CD4-positive, alpha-beta memory T cell (primary cell): Measurements from ENCODE around the gene TCF3. TPM values are rescaled to one million over a fixed set of nuclear protein-coding genes. Genes with fewer than 3 reads are reported as not detected.

ENCODE experiments used
- CTCF ChIA-PET: fragments of 350-600 bp; sonication (Branson Sonifier 250); formaldehyde crosslinking; loops from one replicate; lab custom pipeline; 2021; ENCODE audit warnings: inconsistent platforms; ENCODE audit not compliant: partially characterized antibody; lab: Charles Lee
- POLR2A ChIA-PET: fragments of 350-600 bp; sonication (Branson Sonifier 250); formaldehyde crosslinking; loops from one replicate; lab custom pipeline; 2021; ENCODE audit not compliant: partially characterized antibody; lab: Charles Lee
- DNase-seq, 5 donors: peaks; one replicate each; pipeline versions ENCODE4 v3.0.0 to v3.0.0-alpha.2; 2020 to 2022; ENCODE audit warnings: mixed read lengths in 1 of 5
- H3K27ac ChIP-seq: one replicate; pipeline ENCODE4 v1.7.0; 2013; ENCODE audit warnings: low read depth, low read length
- H3K27me3 ChIP-seq: 2 replicates; pipeline ENCODE4 v1.7.0; 2013; ENCODE audit warnings: mild to moderate bottlenecking, low read length, moderate library complexity; ENCODE audit not compliant: insufficient read depth
- H3K36me3 ChIP-seq: 2 replicates; pipeline ENCODE4 v1.7.0; 2013; ENCODE audit warnings: mild to moderate bottlenecking, low read length, moderate library complexity; ENCODE audit not compliant: insufficient read depth
- H3K4me1 ChIP-seq: 2 replicates; pipeline ENCODE4 v1.7.0; 2013; ENCODE audit warnings: mild to moderate bottlenecking, low read length, moderate library complexity; ENCODE audit not compliant: insufficient read depth
- H3K4me3 ChIP-seq, 2 donors: one replicate each; pipeline ENCODE4 v1.7.0; 2013; ENCODE audit warnings: low read length in 2 of 2, mild to moderate bottlenecking in 1 of 2
- H3K9me3 ChIP-seq, 2 donors: one replicate each; pipeline ENCODE4 v1.7.0; 2013; ENCODE audit warnings: low read length in 2 of 2, control low read depth in 1 of 2; ENCODE audit not compliant: control insufficient read depth in 1 of 2
- H3K27ac Mint-ChIP-seq, 7 donors: one replicate each; pipeline ENCODE4 v1.8.0; 2020 to 2021; ENCODE audit warnings: mixed read lengths in 7 of 7, mild to moderate bottlenecking in 6 of 7, inconsistent platforms in 3 of 7, moderate library complexity in 3 of 7
- H3K27me3 Mint-ChIP-seq, 2 donors: one replicate each; pipeline ENCODE4 v1.8.0; 2020 to 2021; ENCODE audit warnings: mixed read lengths in 2 of 2
- H3K36me3 Mint-ChIP-seq, 2 donors: one replicate each; pipeline ENCODE4 v1.8.0; 2020 to 2021; ENCODE audit warnings: mixed read lengths in 2 of 2, inconsistent platforms in 1 of 2, mild to moderate bottlenecking in 1 of 2
- H3K4me1 Mint-ChIP-seq, 4 donors: one replicate each; pipeline ENCODE4 v1.8.0; 2020 to 2021; ENCODE audit warnings: mixed read lengths in 4 of 4, mild to moderate bottlenecking in 1 of 4
- H3K4me3 Mint-ChIP-seq, 8 donors: one replicate each; pipeline ENCODE4 v1.8.0; 2020 to 2021; ENCODE audit warnings: mixed read lengths in 8 of 8, mild to moderate bottlenecking in 7 of 8, moderate library complexity in 6 of 8, inconsistent platforms in 3 of 8
- H3K9me3 Mint-ChIP-seq, 8 donors: one replicate each; pipeline ENCODE4 v1.8.0; 2020 to 2021; ENCODE audit warnings: mixed read lengths in 8 of 8, mild to moderate bottlenecking in 5 of 8, inconsistent platforms in 3 of 8, moderate library complexity in 1 of 8
- intact Hi-C: fragments of 100-400 bp; cut with micrococcal nuclease; formaldehyde crosslinking; loops from one replicate; pipeline ENCODE4 v1.15.1; 2023
- polyA plus RNA-seq, 2 donors: library from polyadenylated mRNA; unstranded; fragments of 300-500 nt; fragmentation: Illumina TruSeq; gene quantifications; one replicate each; pipeline ENCODE4 v1.2.3, GENCODE V29; 2021
- total RNA-seq, 2 experiments: library from RNA; stranded (reverse); gene quantifications; one replicate each; pipeline ENCODE4 v1.2.3, GENCODE V29; 2021

TCF3 gene
- total and polyA plus RNA-seq, 4 experiments from 2014 or later: 1.8 to 75.7 (median 42.6) TPM

DNA sequence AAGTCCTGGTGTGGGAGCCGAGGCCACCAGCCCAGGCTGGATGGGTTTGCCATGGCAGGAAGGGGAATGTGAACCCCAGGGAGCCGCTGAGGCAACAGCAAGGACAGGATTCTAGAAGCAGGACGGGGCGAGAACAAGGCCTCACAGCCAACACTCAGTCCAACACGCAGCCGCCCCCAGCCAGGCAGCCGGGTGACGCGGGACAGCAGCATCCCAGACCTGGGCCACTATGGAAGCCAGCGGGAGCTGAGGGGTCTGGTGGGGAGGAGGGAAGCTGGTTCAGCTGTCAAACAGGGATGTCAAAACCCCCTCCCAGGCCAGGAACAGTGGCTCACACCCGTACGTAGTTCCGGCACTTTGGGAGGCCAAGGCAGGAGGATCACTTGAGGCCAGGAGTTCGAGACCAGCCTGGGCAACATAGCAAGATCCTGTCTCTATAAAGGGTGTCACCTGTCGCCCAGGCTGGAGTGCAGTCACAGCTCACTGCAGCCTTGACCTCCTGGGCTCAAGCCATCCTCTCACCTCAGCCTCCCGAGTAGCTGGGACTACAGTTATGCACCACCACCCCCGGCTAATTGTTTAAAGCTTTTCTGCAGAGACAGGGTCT, 91.1 kb downstream of the TCF3 start:
- no peak overlapping the region for H3K4me3 ChIP-seq
- no peaks in the 10 kb centered on the region for H3K4me1 ChIP-seq
- intact Hi-C loops: no loop called here
- H3K36me3 ChIP-seq: no peaks in the 10 kb centered on the region
- peak overlapping the region in 1 of 7 donors; percentile 64 for H3K27ac Mint-ChIP-seq
- H3K4me1 Mint-ChIP-seq: no peaks in the 10 kb centered on the region
- H3K27me3 ChIP-seq: no peaks in the 10 kb centered on the region
- H3K36me3 Mint-ChIP-seq: no peaks in the 10 kb centered on the region
- no peaks in the 10 kb centered on the region for H3K9me3 ChIP-seq
- no peak for DNase-seq
- H3K4me3 Mint-ChIP-seq: no peak overlapping the region
- H3K9me3 Mint-ChIP-seq: no peaks in the 10 kb centered on the region
- ChIA-PET POLR2A (no interaction called here), CTCF (interaction anchor here (3.5 kb wide), 1 partner anchor 15 kb away, joined by 14 read pairs; no protein-coding TSS in a partner anchor)
- H3K27ac ChIP-seq: no peak overlapping the region
- H3K27me3 Mint-ChIP-seq: no peaks in the 10 kb centered on the region

DNA sequence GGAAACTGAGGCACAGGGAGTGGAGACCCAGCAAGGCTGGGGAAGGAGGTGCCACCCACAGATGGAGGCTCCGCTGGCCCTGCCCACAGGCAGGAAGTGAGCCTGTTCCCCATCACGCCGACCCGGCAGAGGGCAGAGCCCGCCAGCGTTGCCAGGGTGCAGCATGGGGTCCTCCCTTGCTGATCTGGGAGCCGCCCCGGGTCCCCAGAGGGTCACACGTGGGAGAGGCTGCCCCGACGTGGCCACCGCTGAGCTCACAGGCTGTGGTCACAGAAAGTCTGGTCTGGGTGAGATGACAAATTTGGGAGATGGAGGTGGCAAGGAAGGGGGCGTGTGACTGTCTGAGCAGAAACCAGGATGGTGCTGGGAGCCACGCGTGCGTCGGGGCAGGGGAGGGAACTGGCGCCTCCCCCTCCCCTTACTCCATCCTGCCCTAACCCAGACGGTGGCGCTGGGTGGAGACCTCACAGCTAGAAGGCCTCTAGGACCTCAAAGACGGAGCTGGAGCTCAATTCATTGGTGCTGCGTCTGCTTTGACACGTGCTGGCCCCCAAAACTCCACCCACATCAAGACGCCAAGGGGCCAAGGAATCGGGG, 92.0 kb downstream of the TCF3 start:
- no peaks in the 10 kb centered on the region for H3K27me3 Mint-ChIP-seq
- DNase-seq: no peak
- Histone ChIP-seq H3K9me3 (no peaks in the 10 kb centered on the region), H3K4me1 (no peaks in the 10 kb centered on the region), H3K36me3 (no peaks in the 10 kb centered on the region), H3K27ac (no peak overlapping the region), H3K27me3 (no peaks in the 10 kb centered on the region), H3K4me3 (no peak overlapping the region)
- no peak overlapping the region for H3K27ac Mint-ChIP-seq
- H3K36me3 Mint-ChIP-seq: no peaks in the 10 kb centered on the region
- no peaks in the 10 kb centered on the region for H3K4me1 Mint-ChIP-seq
- ChIA-PET POLR2A (no interaction called here), CTCF (interaction anchor here (3.5 kb wide), 1 partner anchor 14 kb away, joined by 14 read pairs; no protein-coding TSS in a partner anchor)
- H3K4me3 Mint-ChIP-seq: no peak overlapping the region
- H3K9me3 Mint-ChIP-seq: no peaks in the 10 kb centered on the region
- intact Hi-C loops: no loop called here

Other genes with a start within 250 kb of the TCF3 start
- 100 to 1,000 TPM; 143 to 152 TPM for gene DAZAP1, start 245.0 kb downstream of the TCF3 start, total RNA-seq
- gene DAZAP1, start 245.0 kb downstream of the TCF3 start, polyA plus RNA-seq: 1 to 10 TPM; 2.5 to 9.1 TPM
- 1,000 to 10,000 TPM; 1,715 to 1,828 TPM for gene RPS15, start 214.2 kb downstream of the TCF3 start, total RNA-seq
- 1,000 to 10,000 TPM; 2,575 to 2,757 TPM for gene RPS15, start 214.2 kb downstream of the TCF3 start, polyA plus RNA-seq
- not detected for gene APC2, start 202.5 kb downstream of the TCF3 start, total RNA-seq
- gene APC2, start 202.5 kb downstream of the TCF3 start, polyA plus RNA-seq: not detected
- 10 to 100 TPM; 68.8 to 79.8 TPM for gene C19orf25, start 173.4 kb downstream of the TCF3 start, total RNA-seq
- gene C19orf25, start 173.4 kb downstream of the TCF3 start, polyA plus RNA-seq: 10 to 100 TPM; 41.5 to 48.9 TPM
- 1 to 10 TPM; 3.1 to 3.7 TPM for gene PCSK4, start 162.3 kb downstream of the TCF3 start, total RNA-seq
- gene PCSK4, start 162.3 kb downstream of the TCF3 start, polyA plus RNA-seq: not detected
- gene REEP6, start 161.4 kb downstream of the TCF3 start, total RNA-seq: 1 to 10 TPM; 2.9 to 3.3 TPM
- gene REEP6, start 161.4 kb downstream of the TCF3 start, polyA plus RNA-seq: 1 to 10 TPM in 1 of 2 donors, under 1 TPM in 1; 1.00 to 2.8 TPM
- gene ADAMTSL5, start 139.6 kb downstream of the TCF3 start, total RNA-seq: 1 to 10 TPM; 2.4 to 3.6 TPM
- 1 to 10 TPM; 1.5 to 2.3 TPM for gene ADAMTSL5, start 139.6 kb downstream of the TCF3 start, polyA plus RNA-seq
- not detected for gene PLK5, start 128.5 kb downstream of the TCF3 start, total RNA-seq
- not detected for gene PLK5, start 128.5 kb downstream of the TCF3 start, polyA plus RNA-seq
- gene MEX3D, start 84.3 kb downstream of the TCF3 start, total RNA-seq: 1 to 10 TPM; 4.5 to 4.9 TPM
- under 1 TPM in 1 of 2 donors, not detected in 1; 0.16 TPM for gene MEX3D, start 84.3 kb downstream of the TCF3 start, polyA plus RNA-seq
- 10 to 100 TPM; 56.9 to 62.8 TPM for gene MBD3, start 59.8 kb downstream of the TCF3 start, total RNA-seq
- gene MBD3, start 59.8 kb downstream of the TCF3 start, polyA plus RNA-seq: 10 to 100 TPM in 1 of 2 donors, 1 to 10 TPM in 1; 3.9 to 12.2 TPM
- 100 to 1,000 TPM; 157 to 158 TPM for gene UQCR11, start 47.2 kb downstream of the TCF3 start, total RNA-seq
- 100 to 1,000 TPM; 623 to 668 TPM for gene UQCR11, start 47.2 kb downstream of the TCF3 start, polyA plus RNA-seq
- not detected for gene ONECUT3, start 100.9 kb upstream of the TCF3 start, total RNA-seq
- not detected for gene ONECUT3, start 100.9 kb upstream of the TCF3 start, polyA plus RNA-seq
- 1 to 10 TPM; 4.9 to 5.5 TPM for gene ATP8B3, start 159.7 kb upstream of the TCF3 start, total RNA-seq
- gene ATP8B3, start 159.7 kb upstream of the TCF3 start, polyA plus RNA-seq: 1 to 10 TPM in 1 of 2 donors, under 1 TPM in 1; 0.73 to 2.3 TPM
- gene REXO1, start 195.9 kb upstream of the TCF3 start, total RNA-seq: 10 to 100 TPM; 57.1 to 57.3 TPM
- 10 to 100 TPM in 1 of 2 donors, 1 to 10 TPM in 1; 1.5 to 11.9 TPM for gene REXO1, start 195.9 kb upstream of the TCF3 start, polyA plus RNA-seq
- 10 to 100 TPM; 17.9 to 19.3 TPM for gene KLF16, start 211.0 kb upstream of the TCF3 start, total RNA-seq
- gene KLF16, start 211.0 kb upstream of the TCF3 start, polyA plus RNA-seq: 1 to 10 TPM in 1 of 2 donors, under 1 TPM in 1; 0.39 to 1.3 TPM
- gene ABHD17A, start 232.9 kb upstream of the TCF3 start, total RNA-seq: 100 to 1,000 TPM; 106 to 109 TPM
- gene ABHD17A, start 232.9 kb upstream of the TCF3 start, polyA plus RNA-seq: 100 to 1,000 TPM; 138 to 204 TPM